CD4-positive, alpha-beta T cell treated with Interleukin-10 for 1 hour (primary cell): ENCODE results near the gene TCOF1.
A peak's percentile ranks its signal among the peaks of the same experiment; 100 is the strongest.

Experiments
- DNase-seq: peaks from one replicate; pipeline ENCODE4 v3.0.0-alpha.2; 2020

TCOF1 gene

GRCh38 chr5:150436141-150436680 lies 78.7 kb downstream of the TCOF1 start:
- peak; percentile 93 for DNase-seq

GRCh38 chr5:150438873-150439546 lies 81.5 kb downstream of the TCOF1 start:
- DNase-seq, result no peak

- DNase-seq, result no peak
Measured at GRCh38 chr5:150440948-150441812, 83.7 kb downstream of the TCOF1 start.

- no peak for DNase-seq
Measured at GRCh38 chr5:150441813-150442698, 84.6 kb downstream of the TCOF1 start.

- DNase-seq, result no peak
Measured at GRCh38 chr5:150442699-150443080, 85.2 kb downstream of the TCOF1 start.

GRCh38 chr5:150443242-150444075 lies 86.0 kb downstream of the TCOF1 start:
- no peak for DNase-seq

- no peak for DNase-seq
Measured at GRCh38 chr5:150444770-150445169, 87.3 kb downstream of the TCOF1 start.

- no peak for DNase-seq
Measured at GRCh38 chr5:150446088-150446487, 88.6 kb downstream of the TCOF1 start.

- no peak for DNase-seq
Measured at GRCh38 chr5:150446583-150446982, 89.1 kb downstream of the TCOF1 start.

GRCh38 chr5:150447188-150447587 lies 89.7 kb downstream of the TCOF1 start:
- no peak for DNase-seq

- no peak for DNase-seq
Measured at GRCh38 chr5:150448334-150448733, 90.8 kb downstream of the TCOF1 start.

GRCh38 chr5:150448952-150449516 lies 91.5 kb downstream of the TCOF1 start:
- no peak for DNase-seq
